BE2C (cell line): Measurements from ENCODE around the gene ELOVL6.

Source experiments
- DNase-seq: peaks from one replicate; pipeline ENCODE4 v3.0.0-alpha.2; 2020
- H3K27me3 ChIP-seq: fragments of 250-450 bp; sonication (Bioruptor Pico); 2 replicates; pipeline ENCODE4 v1.5.1; 2020; ENCODE audit warnings: mild to moderate bottlenecking
- H3K36me3 ChIP-seq: fragments of 250-450 bp; sonication (Bioruptor Pico); 2 replicates; pipeline ENCODE4 v1.5.1; 2020; ENCODE audit warnings: mild to moderate bottlenecking
- H3K4me1 ChIP-seq: fragments of 250-450 bp; sonication (Bioruptor Pico); 2 replicates; pipeline ENCODE4 v1.5.1; 2020
- H3K4me3 ChIP-seq: 2 replicates; pipeline ENCODE4 v1.5.1; 2011; ENCODE audit warnings: low read depth, low read length
- H3K9me3 ChIP-seq: fragments of 250-450 bp; sonication (Bioruptor Pico); 2 replicates; pipeline ENCODE4 v1.5.1; 2020
- TF ChIP-seq, protein P1 (sequence below): IDR thresholded peaks from 2 replicates; pipeline ENCODE4 v1.5.1; 2012; ENCODE audit warnings: mild to moderate bottlenecking, low read depth, low read length

ELOVL6 gene

DNA sequence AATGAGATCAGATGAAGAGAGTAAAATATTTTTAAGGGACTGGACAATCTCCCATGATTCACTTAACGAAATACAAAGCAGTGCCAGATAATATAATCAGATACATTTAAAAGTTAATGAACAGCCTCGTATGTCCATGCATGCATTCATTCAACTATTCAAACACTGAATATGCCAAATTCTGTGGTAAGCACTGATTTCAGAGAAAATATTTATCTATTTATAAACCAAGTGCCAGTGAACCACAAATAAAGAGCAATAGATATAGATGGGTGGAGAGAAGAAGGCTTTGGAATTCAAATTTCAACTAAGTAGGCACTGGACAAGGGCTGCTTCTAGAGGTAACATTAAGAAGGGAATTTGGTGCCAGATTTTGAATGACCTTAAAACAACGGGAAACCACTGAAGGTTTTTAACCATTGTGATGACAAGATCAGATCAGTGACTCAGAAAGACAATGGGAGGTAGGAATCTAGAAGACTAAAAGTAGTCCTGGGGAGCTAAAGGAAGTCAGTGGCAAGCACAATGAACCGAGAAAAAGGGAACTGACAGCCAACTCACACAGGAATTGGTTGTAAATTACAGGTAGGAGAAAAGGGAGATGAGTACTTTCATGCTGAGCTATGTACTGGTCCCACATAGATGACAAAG lies 14.2 kb downstream of the ELOVL6 start:
- Histone ChIP-seq H3K4me1 (peaks cover 13% of the 10 kb centered on the region), H3K36me3 (peaks cover 13% of the 10 kb centered on the region), H3K9me3 (no peaks in the 10 kb centered on the region), H3K27me3 (no peaks in the 10 kb centered on the region), H3K4me3 (no peak overlapping the region)
- DNase-seq: no peak
- TF ChIP-seq, protein P1, sequence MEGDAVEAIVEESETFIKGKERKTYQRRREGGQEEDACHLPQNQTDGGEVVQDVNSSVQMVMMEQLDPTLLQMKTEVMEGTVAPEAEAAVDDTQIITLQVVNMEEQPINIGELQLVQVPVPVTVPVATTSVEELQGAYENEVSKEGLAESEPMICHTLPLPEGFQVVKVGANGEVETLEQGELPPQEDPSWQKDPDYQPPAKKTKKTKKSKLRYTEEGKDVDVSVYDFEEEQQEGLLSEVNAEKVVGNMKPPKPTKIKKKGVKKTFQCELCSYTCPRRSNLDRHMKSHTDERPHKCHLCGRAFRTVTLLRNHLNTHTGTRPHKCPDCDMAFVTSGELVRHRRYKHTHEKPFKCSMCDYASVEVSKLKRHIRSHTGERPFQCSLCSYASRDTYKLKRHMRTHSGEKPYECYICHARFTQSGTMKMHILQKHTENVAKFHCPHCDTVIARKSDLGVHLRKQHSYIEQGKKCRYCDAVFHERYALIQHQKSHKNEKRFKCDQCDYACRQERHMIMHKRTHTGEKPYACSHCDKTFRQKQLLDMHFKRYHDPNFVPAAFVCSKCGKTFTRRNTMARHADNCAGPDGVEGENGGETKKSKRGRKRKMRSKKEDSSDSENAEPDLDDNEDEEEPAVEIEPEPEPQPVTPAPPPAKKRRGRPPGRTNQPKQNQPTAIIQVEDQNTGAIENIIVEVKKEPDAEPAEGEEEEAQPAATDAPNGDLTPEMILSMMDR: no peak

DNA sequence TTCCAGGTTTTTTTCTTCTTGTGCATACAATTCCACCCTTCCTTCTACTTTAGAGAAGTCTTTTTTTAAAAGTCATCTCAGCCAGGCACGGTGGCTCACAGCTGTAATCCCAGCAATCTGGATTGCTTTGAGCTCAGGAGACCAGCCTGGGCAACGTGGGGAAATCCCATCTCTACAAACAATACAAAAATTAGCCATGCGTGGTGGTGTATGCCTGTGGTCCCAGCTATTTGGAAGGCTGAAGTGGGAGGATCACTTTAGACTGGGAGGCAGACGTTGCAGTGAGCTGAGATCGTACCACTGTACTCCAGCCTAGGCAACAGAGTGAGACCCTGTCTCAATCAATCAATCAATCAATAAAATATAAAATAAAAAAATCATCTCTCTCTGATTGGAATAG lies 14.8 kb downstream of the ELOVL6 start:
- H3K4me1 ChIP-seq: peaks cover 13% of the 10 kb centered on the region
- no peak overlapping the region for H3K4me3 ChIP-seq
- no peaks in the 10 kb centered on the region for H3K27me3 ChIP-seq
- no peak for DNase-seq
- H3K36me3 ChIP-seq: peaks cover 14% of the 10 kb centered on the region
- H3K9me3 ChIP-seq: no peaks in the 10 kb centered on the region
- TF ChIP-seq, protein P1: no peak

DNA sequence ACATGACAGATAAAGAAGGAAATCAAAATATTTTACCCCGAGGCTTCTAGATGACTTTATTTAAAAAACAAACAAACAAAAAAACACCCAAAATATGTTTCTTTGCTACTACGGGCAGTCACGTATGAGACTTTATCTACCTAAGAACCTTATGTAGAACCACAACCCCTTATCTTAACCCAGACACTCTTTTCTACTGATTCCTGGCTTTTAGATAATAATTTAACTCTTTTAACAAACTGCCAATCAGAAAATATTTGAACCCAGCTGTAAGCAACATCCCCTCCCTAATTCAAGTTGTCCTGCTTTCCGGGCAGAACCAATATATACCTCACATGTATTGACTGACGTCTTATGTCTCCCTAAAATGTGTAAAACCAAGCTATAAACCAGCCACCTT lies 15.4 kb downstream of the ELOVL6 start:
- peaks cover 16% of the 10 kb centered on the region for H3K36me3 ChIP-seq
- H3K4me1 ChIP-seq: peaks cover 13% of the 10 kb centered on the region
- DNase-seq: no peak
- H3K27me3 ChIP-seq: no peaks in the 10 kb centered on the region
- no peak overlapping the region for H3K4me3 ChIP-seq
- no peaks in the 10 kb centered on the region for H3K9me3 ChIP-seq
- TF ChIP-seq, protein P1: no peak

DNA sequence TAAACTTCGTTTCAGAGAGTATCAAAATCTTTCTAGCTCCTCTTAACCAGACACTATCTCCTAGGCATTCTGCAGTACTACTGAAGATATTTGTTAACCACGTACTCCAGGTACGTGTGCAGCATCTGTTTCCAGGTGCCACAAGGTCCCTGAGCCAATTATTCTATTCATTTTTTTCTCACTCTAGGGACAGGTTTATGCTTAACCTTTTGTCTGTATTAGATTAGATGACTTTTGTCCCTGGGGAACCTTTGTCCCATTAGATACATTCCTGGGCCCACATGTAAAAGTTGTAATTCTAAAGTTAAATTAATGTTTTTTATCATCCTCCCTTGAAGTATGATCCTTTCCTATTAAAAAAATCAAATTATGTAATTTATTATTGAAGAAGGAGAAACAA lies 16.5 kb downstream of the ELOVL6 start:
- H3K4me3 ChIP-seq: no peak overlapping the region
- no peaks in the 10 kb centered on the region for H3K9me3 ChIP-seq
- no peak for DNase-seq
- no peaks in the 10 kb centered on the region for H3K27me3 ChIP-seq
- TF ChIP-seq, protein P1: no peak
- H3K4me1 ChIP-seq: peaks cover 13% of the 10 kb centered on the region
- H3K36me3 ChIP-seq: peaks cover 16% of the 10 kb centered on the region

DNA sequence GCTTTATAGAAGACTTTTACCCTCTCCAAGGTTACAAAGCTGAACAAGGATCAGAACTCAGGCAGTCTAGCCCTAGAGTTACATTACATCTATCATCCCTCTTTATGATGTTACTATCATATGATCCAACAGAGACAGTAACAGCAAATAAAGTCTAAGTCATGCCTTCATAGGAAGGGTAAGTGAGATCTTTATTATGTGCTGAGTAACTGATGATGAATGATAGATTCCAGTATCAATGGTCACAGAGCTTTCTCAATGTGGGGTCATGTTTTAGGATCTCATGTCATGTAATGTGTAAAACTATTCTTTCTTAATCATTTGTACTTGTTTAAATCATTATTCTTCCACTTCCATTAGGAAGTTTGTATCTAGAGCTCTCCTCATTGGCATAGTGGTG lies 22.8 kb downstream of the ELOVL6 start:
- no peaks in the 10 kb centered on the region for H3K9me3 ChIP-seq
- H3K36me3 ChIP-seq: peaks cover 20% of the 10 kb centered on the region
- H3K4me1 ChIP-seq: no peaks in the 10 kb centered on the region
- TF ChIP-seq, protein P1: no peak
- no peak for DNase-seq
- H3K27me3 ChIP-seq: no peaks in the 10 kb centered on the region
- H3K4me3 ChIP-seq: no peak overlapping the region

DNA sequence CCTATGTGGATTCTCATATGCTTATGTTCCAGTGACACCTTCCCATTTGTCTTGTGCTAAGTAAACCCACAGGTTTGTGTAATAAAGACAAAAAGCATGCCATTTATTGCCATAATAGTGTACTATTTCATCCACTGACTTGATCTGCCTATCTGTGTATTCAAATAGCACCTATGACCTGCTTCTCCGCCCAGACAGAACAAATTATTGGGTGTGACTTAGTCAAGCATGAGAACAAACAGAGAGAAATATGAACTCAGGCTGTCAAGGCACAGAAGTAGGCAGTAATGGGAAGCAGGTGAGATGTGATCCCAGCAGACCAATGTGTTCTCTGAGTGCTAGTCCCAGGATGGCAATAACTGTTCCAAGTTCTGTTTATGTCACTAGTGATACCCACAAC lies 25.4 kb downstream of the ELOVL6 start:
- no peaks in the 10 kb centered on the region for H3K4me1 ChIP-seq
- DNase-seq: no peak
- H3K4me3 ChIP-seq: no peak overlapping the region
- TF ChIP-seq, protein P1: no peak
- peaks cover 21% of the 10 kb centered on the region for H3K36me3 ChIP-seq
- H3K9me3 ChIP-seq: no peaks in the 10 kb centered on the region
- no peaks in the 10 kb centered on the region for H3K27me3 ChIP-seq
